Stimulated activated naive B cell treated with anti-CD40 and anti-IgM and Interleukin-4, amounts not matched to agents 10 μg/mL and 1 μg/mL and 100 μg/mL, for 72 hours (primary cell): ENCODE data around the gene WDFY4.
A peak's percentile ranks its signal among the peaks of the same experiment; 100 is the strongest.

Experiments used
- ATAC-seq, 2 donors: fragments of 150-1000 bp; cut with Tn5 transposase; replicated peaks; 2 replicates each; pipeline ENCODE4 v1.10.0; 2021; ENCODE audit warnings: moderate library complexity in 1 of 2
- DNase-seq: peaks from one replicate; pipeline ENCODE4 v3.0.0; 2021
- H3K27ac Mint-ChIP-seq: one replicate; pipeline ENCODE4 v1.8.0; 2022; ENCODE audit warnings: mild to moderate bottlenecking, mixed read lengths
- H3K27me3 Mint-ChIP-seq, 2 donors: one replicate each; pipeline ENCODE4 v1.8.0; 2022; ENCODE audit warnings: mixed read lengths in 2 of 2
- H3K36me3 Mint-ChIP-seq, 2 donors: one replicate each; pipeline ENCODE4 v1.8.0; 2022; ENCODE audit warnings: mixed read lengths in 2 of 2, mild to moderate bottlenecking in 1 of 2
- H3K4me1 Mint-ChIP-seq, 2 donors: one replicate each; pipeline ENCODE4 v1.8.0; 2022; ENCODE audit warnings: mixed read lengths in 2 of 2, mild to moderate bottlenecking in 1 of 2
- H3K4me3 Mint-ChIP-seq, 2 donors: one replicate each; pipeline ENCODE4 v1.8.0; 2022; ENCODE audit warnings: mild to moderate bottlenecking in 2 of 2, mixed read lengths in 2 of 2, moderate library complexity in 1 of 2
- H3K9me3 Mint-ChIP-seq, 2 donors: one replicate each; pipeline ENCODE4 v1.8.0; 2022; ENCODE audit warnings: mixed read lengths in 2 of 2, mild to moderate bottlenecking in 1 of 2

WDFY4 gene

DNA sequence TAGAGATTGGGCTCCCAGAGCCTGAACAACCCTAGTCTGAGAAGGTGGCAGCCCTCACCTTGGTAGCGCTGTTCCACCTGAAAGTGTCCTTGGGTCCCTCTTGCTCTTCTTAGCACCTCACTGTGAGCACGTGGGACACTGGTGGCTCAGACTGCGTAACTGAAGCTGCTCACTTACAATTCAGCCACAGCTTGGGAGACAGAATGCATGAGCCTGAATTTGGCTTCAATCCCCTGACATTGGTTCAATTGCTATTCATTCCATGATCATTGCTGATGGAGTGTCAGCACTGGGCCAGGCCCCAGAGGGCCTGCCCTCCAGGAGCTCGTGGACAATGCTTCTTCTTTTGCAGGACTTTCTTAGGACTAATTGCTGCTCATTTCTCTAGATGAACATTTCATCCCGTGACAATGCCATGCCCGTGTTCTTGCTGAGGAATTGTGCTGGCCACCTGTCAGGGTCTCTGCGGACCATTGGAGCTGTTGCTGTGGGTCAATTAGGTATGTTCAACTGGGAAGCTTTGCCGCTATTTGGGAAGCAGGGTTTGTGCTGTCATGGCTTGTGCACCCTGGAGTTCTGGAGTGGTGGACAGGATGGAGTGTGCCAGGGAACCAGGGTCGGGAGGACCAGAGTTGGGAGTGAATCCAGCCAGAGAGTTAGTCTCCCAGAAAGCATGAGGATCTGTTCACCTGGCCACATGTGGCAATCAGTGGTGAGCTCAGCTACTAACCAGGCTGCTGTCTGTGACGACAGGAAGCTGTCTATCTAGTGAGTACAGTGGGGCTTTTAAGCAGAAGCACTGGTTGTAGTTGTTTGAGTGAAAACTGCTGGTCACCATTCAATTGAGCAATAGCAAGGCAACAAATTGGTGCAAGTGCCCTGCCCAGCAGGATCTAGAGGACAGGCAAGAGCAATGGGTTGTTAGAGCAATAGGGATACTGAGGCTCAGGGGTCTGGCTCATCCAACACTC lies 105.1 kb downstream of the WDFY4 start:
- Mint-ChIP-seq H3K9me3 (no peaks in the 10 kb centered on the region), H3K4me1 (peaks cover 2 to 15% of the 10 kb centered on the region in 2 donors), H3K4me3 (no peak overlapping the region), H3K27me3 (no peaks in the 10 kb centered on the region), H3K27ac (peak overlapping the region; percentile 88), H3K36me3 (peaks cover 44 to 50% of the 10 kb centered on the region in 2 donors)
- no peak for ATAC-seq
- DNase-seq = no peak

GRCh38 chr10:48790457-48791044 lies 105.9 kb downstream of the WDFY4 start:
- Mint-ChIP-seq H3K27me3 (no peaks in the 10 kb centered on the region), H3K27ac (peak overlapping the region; percentile 59), H3K36me3 (peaks cover 42 to 45% of the 10 kb centered on the region in 2 donors), H3K9me3 (no peaks in the 10 kb centered on the region), H3K4me3 (no peak overlapping the region), H3K4me1 (peaks cover 2 to 15% of the 10 kb centered on the region in 2 donors)
- no peak for DNase-seq
- ATAC-seq = no peak

- Mint-ChIP-seq H3K4me3 (no peak overlapping the region), H3K27me3 (no peaks in the 10 kb centered on the region), H3K36me3 (peaks cover 41 to 42% of the 10 kb centered on the region in 2 donors), H3K4me1 (peaks cover 2 to 15% of the 10 kb centered on the region in 2 donors), H3K9me3 (no peaks in the 10 kb centered on the region), H3K27ac (peak overlapping the region; percentile 76)
- ATAC-seq = no peak
- no peak for DNase-seq
These were observed 106.7 kb downstream of the WDFY4 start for GRCh38 chr10:48791267-48791928.

- no peaks in the 10 kb centered on the region for H3K9me3 Mint-ChIP-seq
- DNase-seq (no peak), ATAC-seq (no peak)
- no peak overlapping the region for H3K4me3 Mint-ChIP-seq
- peak overlapping the region; percentile 76 for H3K27ac Mint-ChIP-seq
- peaks cover 42 to 43% of the 10 kb centered on the region in 2 donors for H3K36me3 Mint-ChIP-seq
- H3K4me1 Mint-ChIP-seq = peaks cover 5 to 15% of the 10 kb centered on the region in 2 donors
- H3K27me3 Mint-ChIP-seq = no peaks in the 10 kb centered on the region
These were observed 107.4 kb downstream of the WDFY4 start for GRCh38 chr10:48792121-48792520.

DNA sequence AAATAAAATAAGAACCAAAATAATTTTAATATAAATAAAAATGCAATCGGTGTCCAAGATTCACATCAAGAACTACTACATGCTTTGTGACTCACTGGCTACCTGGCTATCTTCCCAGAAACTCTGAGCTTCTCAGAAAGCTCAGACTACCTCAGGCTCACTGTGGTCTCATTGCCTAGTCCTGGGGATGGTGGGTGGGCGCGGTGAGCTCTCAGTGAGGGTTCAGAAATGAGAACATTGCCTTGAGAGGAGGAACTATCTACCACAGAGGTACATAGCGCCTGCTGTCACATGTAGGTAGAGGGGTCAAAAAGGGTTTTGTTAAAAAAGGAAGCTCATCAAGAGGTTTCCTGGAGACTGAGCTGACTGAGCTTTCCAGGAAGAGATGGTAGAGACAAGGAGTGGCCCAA lies 108.0 kb downstream of the WDFY4 start:
- Mint-ChIP-seq H3K36me3 (peaks cover 40 to 41% of the 10 kb centered on the region in 2 donors), H3K9me3 (no peaks in the 10 kb centered on the region), H3K4me1 (peaks cover 6 to 17% of the 10 kb centered on the region in 2 donors), H3K27me3 (no peaks in the 10 kb centered on the region), H3K4me3 (no peak overlapping the region), H3K27ac (no peak overlapping the region)
- DNase-seq = no peak
- ATAC-seq = peak; percentile 26 to 40

- Mint-ChIP-seq H3K27ac (no peak overlapping the region), H3K36me3 (peaks cover 47 to 48% of the 10 kb centered on the region in 2 donors), H3K4me3 (no peak overlapping the region), H3K27me3 (no peaks in the 10 kb centered on the region), H3K9me3 (no peaks in the 10 kb centered on the region), H3K4me1 (peaks cover 14 to 31% of the 10 kb centered on the region in 2 donors)
- ATAC-seq (no peak), DNase-seq (no peak)
These were observed 109.4 kb downstream of the WDFY4 start for GRCh38 chr10:48794074-48794473.

DNA sequence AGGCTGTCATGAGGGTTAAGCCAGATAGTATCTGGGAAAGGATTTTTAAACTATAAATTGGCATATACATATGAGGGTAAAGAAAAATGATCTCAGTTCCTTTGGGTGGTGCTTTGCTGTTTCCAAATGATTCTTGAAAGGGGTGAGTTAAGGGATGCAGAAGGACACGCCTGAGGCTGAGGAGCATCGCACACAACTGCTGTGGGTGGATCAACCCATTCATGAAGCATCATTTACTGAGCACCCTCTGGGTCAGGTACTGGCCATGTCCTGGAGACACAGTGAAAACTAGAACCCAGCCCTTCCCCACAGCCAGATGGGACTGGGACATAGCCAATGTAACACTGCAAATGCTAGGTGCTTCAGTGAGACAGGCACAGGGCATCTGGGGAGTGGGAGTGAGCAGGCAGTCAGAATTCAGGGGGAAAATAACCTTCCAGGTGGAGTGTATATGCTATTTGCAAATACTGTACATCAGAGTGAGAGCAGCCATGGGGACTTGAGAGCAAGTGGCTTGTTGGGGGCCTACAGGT lies 112.1 kb downstream of the WDFY4 start:
- DNase-seq = no peak
- Mint-ChIP-seq H3K27me3 (no peaks in the 10 kb centered on the region), H3K4me3 (no peak overlapping the region), H3K36me3 (peaks cover 44 to 55% of the 10 kb centered on the region in 2 donors), H3K4me1 (peaks cover 31 to 49% of the 10 kb centered on the region in 2 donors), H3K9me3 (peaks cover 6 to 7% of the 10 kb centered on the region in 2 donors), H3K27ac (peak overlapping the region; percentile 57)
- ATAC-seq = no peak

GRCh38 chr10:48797830-48798229 lies 113.2 kb downstream of the WDFY4 start:
- H3K27me3 Mint-ChIP-seq = no peaks in the 10 kb centered on the region
- peak overlapping the region; percentile 57 for H3K27ac Mint-ChIP-seq
- DNase-seq (no peak), ATAC-seq (no peak)
- H3K36me3 Mint-ChIP-seq = peaks cover 46 to 60% of the 10 kb centered on the region in 2 donors
- H3K4me3 Mint-ChIP-seq = no peak overlapping the region
- H3K4me1 Mint-ChIP-seq = peaks cover 36 to 54% of the 10 kb centered on the region in 2 donors
- H3K9me3 Mint-ChIP-seq = peaks cover 7% of the 10 kb centered on the region in 2 donors

DNA sequence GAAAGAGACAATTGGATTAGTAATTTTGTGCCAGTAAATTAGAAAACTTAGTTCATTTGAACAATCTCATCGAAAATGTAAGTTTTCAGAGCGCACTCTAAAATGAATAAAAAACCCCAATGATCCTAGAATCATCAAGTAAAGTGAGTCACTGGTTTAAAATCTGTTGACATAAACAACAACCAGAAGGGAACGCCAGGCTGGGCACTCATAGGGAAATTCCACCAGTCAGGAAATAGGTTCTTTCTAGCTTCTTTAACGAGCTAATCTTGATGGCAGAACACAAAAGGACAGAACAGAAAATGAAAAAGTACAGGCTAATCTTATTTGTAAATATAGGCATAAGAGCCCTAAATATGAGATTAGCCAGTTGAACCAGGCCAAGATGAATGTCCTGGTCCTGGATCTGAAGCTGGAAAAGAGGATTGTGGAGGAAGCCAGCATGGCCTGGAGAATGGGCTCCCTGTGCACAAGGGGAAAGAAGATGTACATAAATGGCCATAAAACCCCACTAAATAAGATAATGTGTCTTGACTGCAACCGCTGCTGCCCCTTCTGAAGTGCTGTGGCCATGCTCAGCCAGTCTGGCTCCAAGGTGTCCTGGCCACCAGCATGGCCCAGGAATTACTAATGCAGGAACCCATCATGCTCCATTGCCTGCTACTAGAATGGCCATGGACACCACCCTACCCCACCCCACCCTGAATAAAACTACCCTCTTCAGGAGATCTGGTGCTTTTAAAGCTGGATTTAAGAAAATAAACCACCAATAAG lies 114.0 kb downstream of the WDFY4 start:
- DNase-seq (no peak), ATAC-seq (no peak)
- peaks cover 53 to 68% of the 10 kb centered on the region in 2 donors for H3K36me3 Mint-ChIP-seq
- no peaks in the 10 kb centered on the region for H3K27me3 Mint-ChIP-seq
- peaks cover 7% of the 10 kb centered on the region in 2 donors for H3K9me3 Mint-ChIP-seq
- H3K4me3 Mint-ChIP-seq = peak overlapping the region; percentile 13 to 75
- H3K4me1 Mint-ChIP-seq = peaks cover 39 to 62% of the 10 kb centered on the region in 2 donors
- peak overlapping the region; percentile 93 for H3K27ac Mint-ChIP-seq

DNA sequence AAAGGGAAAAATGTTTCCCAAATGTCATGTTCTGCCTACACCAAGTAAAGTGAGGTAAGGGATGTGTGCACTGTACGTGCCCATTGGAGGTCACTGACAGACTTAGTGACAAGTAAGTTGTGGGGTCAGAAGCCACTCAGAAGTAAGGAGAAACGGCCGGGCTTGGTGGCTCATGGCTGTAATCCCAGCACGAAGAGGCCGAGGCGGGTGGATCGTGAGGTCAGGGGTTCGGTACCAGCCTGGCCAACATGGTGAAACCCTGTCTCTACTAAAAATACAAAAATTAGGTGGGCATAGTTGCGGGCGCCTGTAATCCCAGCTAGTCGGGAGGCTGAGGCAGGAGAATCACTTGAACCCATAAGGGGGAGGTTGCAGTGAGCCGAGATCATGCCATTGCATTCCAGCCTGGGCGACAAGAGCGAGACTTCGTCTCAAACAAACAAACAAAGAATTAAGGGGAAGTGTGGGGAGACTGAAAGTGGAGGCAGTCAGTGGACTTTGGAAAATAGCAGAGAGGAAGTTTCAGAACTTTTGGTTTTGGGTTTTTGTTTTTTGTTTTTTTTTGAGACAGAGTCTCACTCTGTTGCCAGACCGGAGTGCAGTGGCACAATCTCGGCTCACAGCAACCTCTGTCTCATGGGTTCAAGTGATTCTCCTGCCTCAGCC lies 114.8 kb downstream of the WDFY4 start:
- DNase-seq = no peak
- ATAC-seq = no peak
- H3K9me3 Mint-ChIP-seq = peaks cover 7% of the 10 kb centered on the region in 2 donors
- H3K4me1 Mint-ChIP-seq = peaks cover 43 to 70% of the 10 kb centered on the region in 2 donors
- H3K36me3 Mint-ChIP-seq = peaks cover 59 to 76% of the 10 kb centered on the region in 2 donors
- H3K4me3 Mint-ChIP-seq = peak overlapping the region; percentile 75 to 82
- H3K27me3 Mint-ChIP-seq = no peaks in the 10 kb centered on the region
- H3K27ac Mint-ChIP-seq = peak overlapping the region; percentile 93

- Mint-ChIP-seq H3K4me3 (peak overlapping the region; percentile 75 to 82), H3K27ac (peak overlapping the region; percentile 93), H3K4me1 (peaks cover 48 to 77% of the 10 kb centered on the region in 2 donors), H3K9me3 (peaks cover 7% of the 10 kb centered on the region in 2 donors), H3K27me3 (no peaks in the 10 kb centered on the region), H3K36me3 (peaks cover 65 to 82% of the 10 kb centered on the region in 2 donors)
- no peak for DNase-seq
- peak; percentile 28 to 32 for ATAC-seq
These were observed 115.5 kb downstream of the WDFY4 start for GRCh38 chr10:48800007-48800675.

GRCh38 chr10:48801001-48801421 lies 116.3 kb downstream of the WDFY4 start:
- Mint-ChIP-seq H3K4me3 (peak overlapping the region; percentile 4 to 82), H3K9me3 (peaks cover 7% of the 10 kb centered on the region in 2 donors), H3K4me1 (peaks cover 50 to 85% of the 10 kb centered on the region in 2 donors), H3K27me3 (no peaks in the 10 kb centered on the region), H3K27ac (peak overlapping the region; percentile 93), H3K36me3 (peaks cover 71 to 89% of the 10 kb centered on the region in 2 donors)
- DNase-seq (no peak), ATAC-seq (peak in 1 of 2 donors; percentile 17)
